ENCODE data around the gene KRT33A. TPM values are rescaled to one million over a fixed set of nuclear protein-coding genes. Genes with fewer than 3 reads are reported as not detected.

KRT33A gene
- total RNA-seq, 1 donor from 2014 or later = not detected

DNA sequence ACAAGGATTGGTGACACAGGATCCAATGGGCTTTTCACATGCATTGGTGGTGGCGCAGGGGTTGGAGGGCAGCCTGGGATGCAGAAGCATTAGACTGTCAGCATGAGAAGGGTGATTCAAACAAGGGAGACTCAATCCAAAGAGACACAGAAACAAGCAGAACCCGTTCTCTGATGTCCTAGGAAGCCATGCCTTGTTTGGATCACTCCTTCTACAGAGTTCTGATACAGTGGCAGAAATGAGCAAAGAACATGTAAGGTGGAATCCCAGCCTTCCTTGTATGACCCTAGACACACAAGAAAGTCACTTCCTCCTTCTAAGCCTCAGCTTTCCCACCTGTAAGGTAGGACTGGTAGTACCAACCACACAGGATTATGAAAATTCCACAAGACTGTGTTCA is 13.3 kb upstream of the KRT33A start:
- H3K4me3 Mint-ChIP-seq (ENCODE audit: unreplicated experiment) = no peak overlapping the region
- H3K27ac Mint-ChIP-seq (ENCODE audit: unreplicated experiment) = no peak overlapping the region
- H3K36me3 Mint-ChIP-seq (ENCODE audit: low read depth) = no peaks in the 10 kb centered on the region
- peaks cover 5% of the 10 kb centered on the region for H3K9me3 Mint-ChIP-seq (ENCODE audit: low read depth)
- no peaks in the 10 kb centered on the region for H3K27me3 Mint-ChIP-seq (ENCODE audit: low read depth)
- no peak for DNase-seq (ENCODE audit: low spot score)
- TF ChIP-seq, protein P1, sequence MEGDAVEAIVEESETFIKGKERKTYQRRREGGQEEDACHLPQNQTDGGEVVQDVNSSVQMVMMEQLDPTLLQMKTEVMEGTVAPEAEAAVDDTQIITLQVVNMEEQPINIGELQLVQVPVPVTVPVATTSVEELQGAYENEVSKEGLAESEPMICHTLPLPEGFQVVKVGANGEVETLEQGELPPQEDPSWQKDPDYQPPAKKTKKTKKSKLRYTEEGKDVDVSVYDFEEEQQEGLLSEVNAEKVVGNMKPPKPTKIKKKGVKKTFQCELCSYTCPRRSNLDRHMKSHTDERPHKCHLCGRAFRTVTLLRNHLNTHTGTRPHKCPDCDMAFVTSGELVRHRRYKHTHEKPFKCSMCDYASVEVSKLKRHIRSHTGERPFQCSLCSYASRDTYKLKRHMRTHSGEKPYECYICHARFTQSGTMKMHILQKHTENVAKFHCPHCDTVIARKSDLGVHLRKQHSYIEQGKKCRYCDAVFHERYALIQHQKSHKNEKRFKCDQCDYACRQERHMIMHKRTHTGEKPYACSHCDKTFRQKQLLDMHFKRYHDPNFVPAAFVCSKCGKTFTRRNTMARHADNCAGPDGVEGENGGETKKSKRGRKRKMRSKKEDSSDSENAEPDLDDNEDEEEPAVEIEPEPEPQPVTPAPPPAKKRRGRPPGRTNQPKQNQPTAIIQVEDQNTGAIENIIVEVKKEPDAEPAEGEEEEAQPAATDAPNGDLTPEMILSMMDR (IDR thresholded peaks at IDR 0.05) = no peak
- peaks cover 6% of the 10 kb centered on the region for H3K4me1 Mint-ChIP-seq (ENCODE audit: low read depth)

DNA sequence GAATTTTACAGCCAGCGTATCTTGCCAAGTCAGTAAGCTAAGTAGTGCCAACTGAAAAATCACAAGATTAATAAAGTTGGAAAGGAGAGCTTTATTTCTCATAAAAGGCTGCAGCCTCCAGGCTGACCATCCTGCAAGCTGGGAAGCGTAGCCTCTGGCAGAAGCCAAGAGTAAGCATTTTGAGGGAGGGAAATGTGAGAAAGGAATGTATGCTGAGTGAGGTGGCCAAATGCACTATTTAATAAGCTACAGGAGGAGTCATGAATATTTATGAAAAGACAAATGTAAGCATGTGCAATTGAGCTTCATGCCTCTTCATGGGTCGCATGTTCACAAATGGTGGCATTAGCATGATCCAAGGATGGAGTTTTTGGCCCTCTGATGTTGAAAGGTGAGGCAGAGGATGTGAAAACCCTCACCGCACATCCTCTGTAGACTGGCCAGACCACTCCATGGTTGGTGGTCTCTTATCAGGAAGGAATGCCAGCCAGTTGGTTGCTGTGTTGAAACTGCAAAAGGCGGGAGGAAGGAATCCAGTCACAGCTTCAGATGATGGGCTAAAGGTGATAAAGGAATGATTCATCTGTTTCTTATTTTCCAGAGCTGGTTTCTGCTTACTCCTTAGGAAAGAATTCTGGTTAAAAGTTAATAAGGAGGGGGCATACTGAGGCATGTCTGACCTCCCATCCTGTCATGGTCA is 9.8 kb upstream of the KRT33A start:
- DNase-seq (ENCODE audit: low spot score) = no peak
- Mint-ChIP-seq H3K36me3 (ENCODE audit: low read depth) (peaks cover 3% of the 10 kb centered on the region), H3K27ac (ENCODE audit: unreplicated experiment) (no peak overlapping the region), H3K4me1 (ENCODE audit: low read depth) (no peaks in the 10 kb centered on the region), H3K4me3 (ENCODE audit: unreplicated experiment) (no peak overlapping the region), H3K9me3 (ENCODE audit: low read depth) (peaks cover 16% of the 10 kb centered on the region), H3K27me3 (ENCODE audit: low read depth) (peaks cover 10% of the 10 kb centered on the region)
- TF ChIP-seq, protein P1 (IDR thresholded peaks at IDR 0.05) = no peak

DNA sequence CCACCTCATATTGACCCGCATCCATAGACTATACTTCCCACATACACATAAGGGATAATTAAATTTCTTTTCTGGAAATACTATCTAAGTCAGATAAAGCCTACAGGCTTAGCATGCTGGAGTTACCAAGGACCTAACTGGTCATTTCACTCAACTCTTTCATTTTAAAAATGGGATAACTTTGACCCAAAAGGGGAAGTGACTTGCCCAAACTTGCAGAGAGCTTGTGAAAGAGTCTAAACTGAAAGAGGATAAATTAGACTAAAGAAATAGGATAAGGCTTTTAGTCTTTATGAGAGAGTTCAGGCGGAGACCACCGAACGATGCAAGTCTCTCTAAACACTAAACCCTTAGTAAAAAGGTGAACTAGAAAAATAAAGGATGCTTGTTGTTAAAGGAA is 3.9 kb upstream of the KRT33A start:
- H3K27ac Mint-ChIP-seq (ENCODE audit: unreplicated experiment) = no peak overlapping the region
- DNase-seq (ENCODE audit: low spot score) = no peak

DNA sequence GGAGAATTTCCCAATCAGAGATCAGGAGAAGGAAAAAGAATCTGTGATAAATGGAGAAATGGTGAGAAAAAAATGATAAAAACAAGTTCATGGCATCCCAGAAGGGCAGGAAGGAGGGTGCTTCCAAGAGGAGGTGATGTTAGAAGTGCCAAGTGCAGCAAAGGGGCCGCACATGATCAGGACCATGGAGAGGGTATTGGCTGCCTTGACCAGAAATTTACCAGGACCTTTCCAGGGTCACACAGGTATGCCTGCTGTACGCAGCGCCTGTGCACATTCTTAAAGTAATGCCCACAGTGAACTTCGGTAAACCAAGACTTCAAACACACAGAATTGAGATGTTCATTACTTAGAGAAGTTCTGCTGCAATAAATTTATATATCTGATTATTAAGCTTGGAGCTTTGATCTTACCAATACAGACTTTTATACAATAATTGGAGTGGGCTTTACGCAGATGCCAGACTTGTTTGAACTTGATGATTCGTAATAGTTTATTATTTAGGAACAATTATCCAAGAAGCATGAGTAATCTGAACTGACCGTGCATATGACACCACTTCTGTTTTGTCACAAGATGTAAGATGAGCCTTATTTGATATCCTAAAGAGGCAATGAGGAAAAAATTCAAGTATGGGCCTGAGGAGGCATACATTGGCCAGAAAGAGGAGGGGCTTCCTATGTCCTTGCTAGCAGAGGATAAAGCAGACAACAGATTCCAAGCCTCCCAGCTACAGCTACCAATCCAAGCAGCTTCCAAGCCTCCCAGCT is 2.2 kb upstream of the KRT33A start:
- Mint-ChIP-seq H3K4me1 (ENCODE audit: low read depth) (no peaks in the 10 kb centered on the region), H3K27ac (ENCODE audit: unreplicated experiment) (no peak overlapping the region), H3K4me3 (ENCODE audit: unreplicated experiment) (no peak overlapping the region), H3K9me3 (ENCODE audit: low read depth) (peaks cover 11% of the 10 kb centered on the region), H3K36me3 (ENCODE audit: low read depth) (peaks cover 3% of the 10 kb centered on the region), H3K27me3 (ENCODE audit: low read depth) (peaks cover 31% of the 10 kb centered on the region)
- TF ChIP-seq, protein P1 (IDR thresholded peaks at IDR 0.05) = no peak
- DNase-seq (ENCODE audit: low spot score) = no peak

More for the DNA sequence above, 3.9 kb upstream of the KRT33A start:
- H3K36me3 Mint-ChIP-seq (ENCODE audit: low read depth) = peaks cover 3% of the 10 kb centered on the region
- H3K9me3 Mint-ChIP-seq (ENCODE audit: low read depth) = peaks cover 11% of the 10 kb centered on the region
- TF ChIP-seq, protein P1 (IDR thresholded peaks at IDR 0.05) = no peak
- no peak overlapping the region for H3K4me3 Mint-ChIP-seq (ENCODE audit: unreplicated experiment)
- H3K27me3 Mint-ChIP-seq (ENCODE audit: low read depth) = peaks cover 31% of the 10 kb centered on the region
- no peaks in the 10 kb centered on the region for H3K4me1 Mint-ChIP-seq (ENCODE audit: low read depth)

DNA sequence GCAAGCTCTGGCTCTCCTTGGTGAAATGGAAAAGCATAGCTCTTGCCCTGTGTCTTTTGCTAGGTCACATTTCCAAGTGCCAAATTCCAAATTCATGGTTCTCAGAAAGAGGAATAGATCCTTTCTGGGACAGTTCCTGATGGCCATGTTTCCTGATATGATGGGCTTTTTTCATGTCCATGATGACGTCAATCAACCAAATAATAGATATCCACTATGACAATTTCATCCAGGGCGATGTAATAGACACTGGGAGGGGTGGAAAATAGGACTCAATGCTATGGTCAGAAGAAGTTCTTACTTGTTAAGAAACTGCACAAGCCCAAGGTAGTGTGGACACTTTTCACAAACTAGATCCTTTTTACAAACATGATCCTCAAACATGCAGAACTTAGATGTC is 549 bp upstream of the KRT33A start:
- DNase-seq (ENCODE audit: low spot score) = no peak
- no peak overlapping the region for H3K27ac Mint-ChIP-seq (ENCODE audit: unreplicated experiment)
- H3K27me3 Mint-ChIP-seq (ENCODE audit: low read depth) = peaks cover 24% of the 10 kb centered on the region
- no peak overlapping the region for H3K4me3 Mint-ChIP-seq (ENCODE audit: unreplicated experiment)
- TF ChIP-seq, protein P1 (IDR thresholded peaks at IDR 0.05) = no peak
- peaks cover 3% of the 10 kb centered on the region for H3K9me3 Mint-ChIP-seq (ENCODE audit: low read depth)
- H3K4me1 Mint-ChIP-seq (ENCODE audit: low read depth) = no peaks in the 10 kb centered on the region
- no peaks in the 10 kb centered on the region for H3K36me3 Mint-ChIP-seq (ENCODE audit: low read depth)
